Neutrophil (primary cell): Measurements from ENCODE around the gene ZNF654.

Source experiments
- H3K27ac ChIP-seq: fragments of 200-600 bp; sonication (generic); 2 replicates; pipeline ENCODE4 v1.5.1; 2016; ENCODE audit warnings: mild to moderate bottlenecking, moderate library complexity
- H3K27me3 ChIP-seq: fragments of 200-600 bp; sonication (generic); 2 replicates; pipeline ENCODE4 v1.6.0; 2016; ENCODE audit warnings: mild to moderate bottlenecking
- H3K36me3 ChIP-seq: fragments of 200-600 bp; sonication (generic); 2 replicates; pipeline ENCODE4 v1.5.1; 2017
- H3K4me1 ChIP-seq, 2 experiments: fragments of 200-600 bp in 1 of 2; sonication (generic) in 1 of 2; 1 replicate in 1 of 2; 2 replicates in 1 of 2; pipeline versions ENCODE4 v1.5.1 to v1.6.1; 2013 to 2016; ENCODE audit warnings: low read depth in 1 of 2, low read length in 1 of 2, mild to moderate bottlenecking in 1 of 2, moderate library complexity in 1 of 2; ENCODE audit not compliant: control insufficient read depth in 1 of 2, insufficient read depth in 1 of 2
- H3K4me3 ChIP-seq, 2 experiments: fragments of 200-600 bp in 1 of 2; sonication (generic) in 1 of 2; 1 replicate in 1 of 2; 2 replicates in 1 of 2; pipeline ENCODE4 v1.5.1; 2013 to 2016; ENCODE audit warnings: low read depth in 1 of 2, low read length in 1 of 2, mild to moderate bottlenecking in 1 of 2, moderate library complexity in 1 of 2
- H3K9me3 ChIP-seq: fragments of 200-600 bp; sonication (generic); 2 replicates; pipeline ENCODE4 v1.5.1; 2016
- TF ChIP-seq, protein P1 (sequence below): fragments of 200-600 bp; sonication (generic); IDR thresholded peaks from 2 replicates; pipeline ENCODE4 v1.5.1; 2016; ENCODE audit warnings: antibody characterized with exemption

Gene ZNF654

DNA sequence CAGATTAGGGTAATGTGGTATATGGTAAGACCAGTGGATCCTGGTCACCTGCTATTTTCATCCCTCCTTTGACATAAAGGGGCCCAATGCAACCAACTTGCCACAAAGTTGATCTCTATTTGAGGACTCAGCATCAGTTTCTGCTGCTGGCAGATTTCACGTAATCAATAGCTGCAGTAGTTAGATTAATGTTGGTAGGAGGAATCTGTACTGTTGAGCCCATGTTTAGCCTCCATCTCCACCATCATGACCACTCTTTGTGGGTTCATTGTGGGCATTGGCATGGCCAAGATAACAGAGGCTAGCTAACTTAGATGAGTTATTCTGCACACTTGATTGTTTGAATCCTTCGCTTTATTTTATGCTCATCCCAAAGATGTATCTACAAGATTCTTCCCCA is 30.2 kb upstream of the ZNF654 start:
- Histone ChIP-seq H3K27ac (no peak overlapping the region), H3K4me1 (peaks cover 19 to 27% of the 10 kb centered on the region in 2 experiments), H3K4me3 (no peak overlapping the region), H3K27me3 (no peaks in the 10 kb centered on the region), H3K36me3 (no peaks in the 10 kb centered on the region), H3K9me3 (no peaks in the 10 kb centered on the region)
- TF ChIP-seq, protein P1, sequence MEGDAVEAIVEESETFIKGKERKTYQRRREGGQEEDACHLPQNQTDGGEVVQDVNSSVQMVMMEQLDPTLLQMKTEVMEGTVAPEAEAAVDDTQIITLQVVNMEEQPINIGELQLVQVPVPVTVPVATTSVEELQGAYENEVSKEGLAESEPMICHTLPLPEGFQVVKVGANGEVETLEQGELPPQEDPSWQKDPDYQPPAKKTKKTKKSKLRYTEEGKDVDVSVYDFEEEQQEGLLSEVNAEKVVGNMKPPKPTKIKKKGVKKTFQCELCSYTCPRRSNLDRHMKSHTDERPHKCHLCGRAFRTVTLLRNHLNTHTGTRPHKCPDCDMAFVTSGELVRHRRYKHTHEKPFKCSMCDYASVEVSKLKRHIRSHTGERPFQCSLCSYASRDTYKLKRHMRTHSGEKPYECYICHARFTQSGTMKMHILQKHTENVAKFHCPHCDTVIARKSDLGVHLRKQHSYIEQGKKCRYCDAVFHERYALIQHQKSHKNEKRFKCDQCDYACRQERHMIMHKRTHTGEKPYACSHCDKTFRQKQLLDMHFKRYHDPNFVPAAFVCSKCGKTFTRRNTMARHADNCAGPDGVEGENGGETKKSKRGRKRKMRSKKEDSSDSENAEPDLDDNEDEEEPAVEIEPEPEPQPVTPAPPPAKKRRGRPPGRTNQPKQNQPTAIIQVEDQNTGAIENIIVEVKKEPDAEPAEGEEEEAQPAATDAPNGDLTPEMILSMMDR, result no peak

GRCh38 chr3:88030210-88030609 is 28.8 kb upstream of the ZNF654 start:
- no peak overlapping the region for H3K27ac ChIP-seq
- H3K27me3 ChIP-seq, result no peaks in the 10 kb centered on the region
- H3K36me3 ChIP-seq, result no peaks in the 10 kb centered on the region
- TF ChIP-seq, protein P1, result no peak
- H3K9me3 ChIP-seq, result no peaks in the 10 kb centered on the region
- peaks cover 23 to 39% of the 10 kb centered on the region in 2 experiments for H3K4me1 ChIP-seq
- no peak overlapping the region for H3K4me3 ChIP-seq

GRCh38 chr3:88031642-88032077 is 27.4 kb upstream of the ZNF654 start:
- H3K4me3 ChIP-seq, result peak overlapping the region; percentile 52 to 57
- H3K9me3 ChIP-seq, result no peaks in the 10 kb centered on the region
- H3K36me3 ChIP-seq, result no peaks in the 10 kb centered on the region
- peaks cover 23 to 39% of the 10 kb centered on the region in 2 experiments for H3K4me1 ChIP-seq
- H3K27ac ChIP-seq, result peak overlapping the region; percentile 50
- TF ChIP-seq, protein P1, result no peak
- no peaks in the 10 kb centered on the region for H3K27me3 ChIP-seq

DNA sequence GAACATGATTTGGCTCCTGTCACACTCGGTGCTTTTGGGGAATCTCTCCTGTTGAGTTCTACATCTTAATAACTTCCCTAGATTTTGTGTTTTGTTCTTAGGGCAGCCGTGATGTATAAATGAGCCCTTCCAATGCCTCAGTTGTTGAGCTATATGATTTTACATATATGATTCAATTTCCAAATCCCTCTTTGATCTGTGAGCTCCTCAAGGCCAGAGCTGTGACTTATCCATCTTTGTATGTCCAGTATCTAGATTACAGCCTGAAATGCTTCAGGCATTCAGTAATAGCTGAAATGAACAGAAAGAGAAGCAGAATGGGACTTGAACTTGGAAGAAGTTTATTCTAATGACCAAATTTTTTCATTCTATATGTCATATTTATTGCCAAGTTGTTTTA is 26.8 kb upstream of the ZNF654 start:
- Histone ChIP-seq H3K27me3 (no peaks in the 10 kb centered on the region), H3K4me3 (peak overlapping the region; percentile 52 to 57), H3K36me3 (no peaks in the 10 kb centered on the region), H3K9me3 (no peaks in the 10 kb centered on the region), H3K4me1 (peaks cover 23 to 39% of the 10 kb centered on the region in 2 experiments), H3K27ac (peak overlapping the region; percentile 50)
- TF ChIP-seq, protein P1, result no peak

DNA sequence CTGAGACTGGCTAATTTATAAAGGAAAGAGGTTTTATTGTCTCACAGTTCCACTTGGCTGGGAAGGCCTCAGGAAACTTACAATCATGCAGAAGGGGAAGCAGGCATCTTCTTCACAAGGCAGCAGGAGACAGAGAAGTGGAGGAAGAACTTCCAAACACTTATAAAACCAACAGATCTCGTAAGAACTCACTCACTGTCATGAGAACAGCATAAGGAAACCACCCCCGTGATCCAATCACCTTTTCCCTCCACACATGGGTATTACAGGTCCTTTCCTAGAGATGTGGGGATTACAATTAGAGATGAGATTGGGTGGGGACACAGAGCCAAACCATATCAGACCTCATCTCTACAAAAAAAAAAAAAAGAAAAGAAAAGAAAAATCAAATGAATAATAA is 26.0 kb upstream of the ZNF654 start:
- no peaks in the 10 kb centered on the region for H3K9me3 ChIP-seq
- peaks cover 23 to 39% of the 10 kb centered on the region in 2 experiments for H3K4me1 ChIP-seq
- no peaks in the 10 kb centered on the region for H3K36me3 ChIP-seq
- H3K4me3 ChIP-seq, result no peak overlapping the region
- TF ChIP-seq, protein P1, result no peak
- H3K27me3 ChIP-seq, result no peaks in the 10 kb centered on the region
- no peak overlapping the region for H3K27ac ChIP-seq

DNA sequence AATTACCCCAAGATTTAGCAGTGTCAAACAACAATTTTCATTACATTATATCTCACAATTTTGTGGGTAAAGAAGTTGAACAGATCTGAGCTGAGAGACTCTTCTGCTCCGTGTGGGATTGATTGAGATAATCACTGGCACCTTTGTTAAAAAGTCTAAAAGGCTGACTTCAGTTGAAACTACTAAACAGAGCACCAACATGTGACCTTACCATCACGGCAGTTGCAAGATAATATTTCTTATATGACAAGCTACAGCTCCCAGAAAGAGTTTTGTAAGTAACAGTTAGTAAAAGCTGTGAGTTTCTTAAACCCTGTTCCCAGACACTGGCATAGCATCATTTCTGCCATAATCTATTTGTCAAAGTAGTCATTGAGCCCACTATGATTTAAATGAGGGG is 25.2 kb upstream of the ZNF654 start:
- Histone ChIP-seq H3K9me3 (no peaks in the 10 kb centered on the region), H3K27me3 (no peaks in the 10 kb centered on the region), H3K4me3 (no peak overlapping the region), H3K27ac (peak overlapping the region; percentile 12), H3K36me3 (no peaks in the 10 kb centered on the region), H3K4me1 (peaks cover 23 to 39% of the 10 kb centered on the region in 2 experiments)
- TF ChIP-seq, protein P1, result no peak
